Activated T-helper 9 cell treated with anti-CD3 and anti-CD28 coated beads, Interleukin-2, amount 50 U/mL, for 16 hours (primary cell): ENCODE measurements around the gene CENPF.
"Not testable (repeated sequence)": the region's sequence is repeated elsewhere in the genome, so short reads cannot be mapped to it uniquely, and the experiment has no call there.

Source experiments
- DNase-seq: peaks from one replicate; pipeline ENCODE4 v3.0.0-alpha.2; 2020; ENCODE audit warnings: low read depth

Gene CENPF

GRCh38 chr1:214658785-214659184, 55.8 kb downstream of the CENPF start:
- DNase-seq = no peak

- no peak for DNase-seq
Measured at GRCh38 chr1:214660190-214660589, 57.2 kb downstream of the CENPF start.

GRCh38 chr1:214660900-214661299, 57.9 kb downstream of the CENPF start:
- no peak for DNase-seq

GRCh38 chr1:214662223-214662785, 59.3 kb downstream of the CENPF start:
- no peak for DNase-seq

- DNase-seq = no peak
Measured at GRCh38 chr1:214664651-214665433, 61.8 kb downstream of the CENPF start.

- DNase-seq = no peak
Measured at GRCh38 chr1:214665606-214666110, 62.7 kb downstream of the CENPF start.

GRCh38 chr1:214666674-214667073, 63.7 kb downstream of the CENPF start:
- no peak for DNase-seq

GRCh38 chr1:214670098-214670497, 67.1 kb downstream of the CENPF start:
- no peak for DNase-seq

- DNase-seq = not testable (repeated sequence)
Measured at GRCh38 chr1:214673029-214673428, 70.0 kb downstream of the CENPF start.

- no peak for DNase-seq
Measured at GRCh38 chr1:214673576-214673975, 70.6 kb downstream of the CENPF start.

- not testable (repeated sequence) for DNase-seq
Measured at GRCh38 chr1:214675524-214675923, 72.5 kb downstream of the CENPF start.

- DNase-seq = no peak
Measured at GRCh38 chr1:214676747-214677146, 73.8 kb downstream of the CENPF start.

- no peak for DNase-seq
Measured at GRCh38 chr1:214677945-214678344, 75.0 kb downstream of the CENPF start.

- DNase-seq = no peak
Measured at GRCh38 chr1:214678386-214678785, 75.4 kb downstream of the CENPF start.

- DNase-seq = no peak
Measured at GRCh38 chr1:214683621-214684020, 80.6 kb downstream of the CENPF start.

- DNase-seq = no peak
Measured at GRCh38 chr1:214685906-214686305, 82.9 kb downstream of the CENPF start.

GRCh38 chr1:214686497-214686896, 83.5 kb downstream of the CENPF start:
- no peak for DNase-seq

GRCh38 chr1:214688891-214689290, 85.9 kb downstream of the CENPF start:
- no peak for DNase-seq

- no peak for DNase-seq
Measured at GRCh38 chr1:214694769-214695168, 91.8 kb downstream of the CENPF start.

- DNase-seq = no peak
Measured at GRCh38 chr1:214698559-214698958, 95.6 kb downstream of the CENPF start.

GRCh38 chr1:214700437-214700836, 97.4 kb downstream of the CENPF start:
- no peak for DNase-seq

- DNase-seq = no peak
Measured at GRCh38 chr1:214702556-214702955, 99.6 kb downstream of the CENPF start.

- no peak for DNase-seq
Measured at GRCh38 chr1:214707306-214708087, 104.5 kb downstream of the CENPF start.
